HEK293 (cell line): ENCODE results near the gene PCAT6.

ENCODE experiments used
- CTCF ChIA-PET: fragments of 350-600 bp; formaldehyde crosslinking; extraction: SDS; loops from one replicate; lab custom pipeline; 2021; ENCODE audit warnings: antibody characterized with exemption; lab: Yijun Ruan, JAX
- POLR2A ChIA-PET: fragments of 300-600 bp; formaldehyde crosslinking; extraction: SDS; loops from one replicate; lab custom pipeline; 2020; ENCODE audit warnings: antibody characterized with exemption, inconsistent platforms; lab: Yijun Ruan, JAX
- H3K27ac ChIP-seq: fragments of 200-500 bp; sonication (Bioruptor generic); 2 replicates; pipeline ENCODE4 v1.5.1; 2014; ENCODE audit warnings: low read depth, low read length, control low read depth, inconsistent platforms; ENCODE audit errors: extremely low read depth
- H3K36me3 ChIP-seq, 2 experiments: fragments of 200-500 bp in 1 of 2; sonication (Bioruptor generic) in 1 of 2; 1 replicate in 1 of 2; 2 replicates in 1 of 2; pipeline ENCODE4 v1.5.1; 2014 to 2017; ENCODE audit warnings: inconsistent platforms in 2 of 2, low read length in 2 of 2; ENCODE audit not compliant: control insufficient read depth in 2 of 2, insufficient read depth in 1 of 2
- H3K4me1 ChIP-seq: fragments of 200-500 bp; sonication (Bioruptor generic); 2 replicates; pipeline ENCODE4 v1.5.1; 2014; ENCODE audit warnings: mild to moderate bottlenecking, low read length, inconsistent platforms; ENCODE audit not compliant: control insufficient read depth, insufficient read depth
- H3K4me3 ChIP-seq: 2 replicates; pipeline ENCODE4 v1.5.1; 2011; ENCODE audit warnings: low read depth, mild to moderate bottlenecking, control low read depth, low read length, moderate library complexity
- H3K9me3 ChIP-seq: fragments of 200-500 bp; sonication (Bioruptor generic); 2 replicates; pipeline ENCODE4 v1.5.1; 2014; ENCODE audit warnings: low read depth, low read length, inconsistent platforms; ENCODE audit not compliant: control insufficient read depth, insufficient read depth
- BCL11B ChIP-seq: fragments of 450-650 bp; formaldehyde crosslinking; IDR thresholded peaks from 2 replicates; pipeline ENCODE4 v1.5.1; 2016; ENCODE audit warnings: low read depth, missing biosample characterization, missing genetic modification characterization
- EGR2 ChIP-seq: fragments of 450-650 bp; formaldehyde crosslinking; IDR thresholded peaks from 2 replicates; pipeline ENCODE4 v1.5.1; 2016; ENCODE audit warnings: low read depth, missing biosample characterization, missing genetic modification characterization
- FEZF1 ChIP-seq: fragments of 450-650 bp; formaldehyde crosslinking; IDR thresholded peaks from 2 replicates; pipeline ENCODE4 v1.5.1; 2016; ENCODE audit warnings: missing biosample characterization, missing genetic modification characterization
- HOXD13 ChIP-seq: sonication (generic); formaldehyde crosslinking; IDR thresholded peaks from 2 replicates; pipeline ENCODE4 v1.8.0; 2022; ENCODE audit warnings: missing genetic modification reagents, borderline replicate concordance
- KLF1 ChIP-seq: fragments of 450-650 bp; formaldehyde crosslinking; IDR thresholded peaks from 2 replicates; pipeline ENCODE4 v1.5.1; 2016; ENCODE audit warnings: missing biosample characterization, missing genetic modification characterization
- MZF1 ChIP-seq: fragments of 450-650 bp; formaldehyde crosslinking; IDR thresholded peaks from 2 replicates; pipeline ENCODE4 v1.5.1; 2017; ENCODE audit warnings: missing biosample characterization, missing genetic modification characterization, borderline replicate concordance
- PRDM1 ChIP-seq: fragments of 450-650 bp; formaldehyde crosslinking; IDR thresholded peaks from 2 replicates; pipeline ENCODE4; 2016; ENCODE audit warnings: missing biosample characterization, missing genetic modification characterization
- SP7 ChIP-seq: fragments of 450-650 bp; formaldehyde crosslinking; IDR thresholded peaks from 2 replicates; pipeline ENCODE4 v1.5.1; 2016; ENCODE audit warnings: missing biosample characterization, missing genetic modification characterization
- TRIM28 ChIP-seq: IDR thresholded peaks from 2 replicates; pipeline ENCODE4 v1.6.1; 2011; ENCODE audit warnings: low read length, control low read depth, borderline replicate concordance
- YY1 ChIP-seq: fragments of 450-650 bp; formaldehyde crosslinking; IDR thresholded peaks from 2 replicates; pipeline ENCODE4 v1.5.1; 2018; ENCODE audit warnings: missing biosample characterization, missing genetic modification characterization
- ZBTB10 ChIP-seq: fragments of 450-650 bp; formaldehyde crosslinking; IDR thresholded peaks from 2 replicates; pipeline ENCODE4 v1.5.1; 2016; ENCODE audit warnings: missing biosample characterization, missing genetic modification characterization
- ZNF16 ChIP-seq: fragments of 450-650 bp; formaldehyde crosslinking; IDR thresholded peaks from 2 replicates; pipeline ENCODE4 v1.5.1; 2016; ENCODE audit warnings: low read depth, missing biosample characterization, missing genetic modification characterization
- ZNF24 ChIP-seq: fragments of 450-650 bp; formaldehyde crosslinking; IDR thresholded peaks from 2 replicates; pipeline ENCODE4 v1.5.1; 2016; ENCODE audit warnings: missing biosample characterization, missing genetic modification characterization
- ZNF350 ChIP-seq: fragments of 450-650 bp; formaldehyde crosslinking; IDR thresholded peaks from 2 replicates; pipeline ENCODE4 v1.5.0; 2017; ENCODE audit warnings: missing biosample characterization, mild to moderate bottlenecking, missing genetic modification characterization
- ZNF423 ChIP-seq: fragments of 450-650 bp; formaldehyde crosslinking; IDR thresholded peaks from 2 replicates; pipeline ENCODE4 v1.5.1; 2016; ENCODE audit warnings: missing biosample characterization, missing genetic modification characterization
- ZNF433 ChIP-seq: fragments of 450-650 bp; formaldehyde crosslinking; IDR thresholded peaks from 2 replicates; pipeline ENCODE4 v1.5.1; 2016; ENCODE audit warnings: missing biosample characterization, missing genetic modification characterization, low read depth
- ZNF626 ChIP-seq: fragments of 450-650 bp; sonication (Bioruptor Pico); formaldehyde crosslinking; IDR thresholded peaks from 2 replicates; pipeline ENCODE4 v1.5.1; 2018; ENCODE audit warnings: missing biosample characterization, missing genetic modification characterization, inconsistent platforms
- ZNF677 ChIP-seq: fragments of 450-650 bp; IDR thresholded peaks from 2 replicates; pipeline ENCODE4 v1.5.0; 2018; ENCODE audit warnings: missing biosample characterization, mild to moderate bottlenecking, missing genetic modification characterization, moderate library complexity
- ZNF776 ChIP-seq: fragments of 450-650 bp; formaldehyde crosslinking; IDR thresholded peaks from 2 replicates; pipeline ENCODE4 v1.5.0; 2017; ENCODE audit warnings: missing biosample characterization, missing genetic modification characterization, borderline replicate concordance
- ZNF785 ChIP-seq: fragments of 450-650 bp; formaldehyde crosslinking; IDR thresholded peaks from 2 replicates; pipeline ENCODE4 v1.5.1; 2016; ENCODE audit warnings: missing biosample characterization, missing genetic modification characterization
- ZNF837 ChIP-seq: fragments of 450-650 bp; formaldehyde crosslinking; IDR thresholded peaks from 2 replicates; pipeline ENCODE4 v1.5.1; 2016; ENCODE audit warnings: missing biosample characterization, missing genetic modification characterization
- ZSCAN23 ChIP-seq: fragments of 450-650 bp; formaldehyde crosslinking; IDR thresholded peaks from 2 replicates; pipeline ENCODE4 v1.5.1; 2016; ENCODE audit warnings: missing biosample characterization, missing genetic modification characterization
- ZXDB ChIP-seq: fragments of 450-650 bp; formaldehyde crosslinking; IDR thresholded peaks from 2 replicates; pipeline ENCODE4 v1.5.1; 2016; ENCODE audit warnings: missing biosample characterization, missing genetic modification characterization
- TF ChIP-seq, protein P1 (sequence below): sonication (generic); formaldehyde crosslinking; IDR thresholded peaks from 2 replicates; pipeline ENCODE4 v1.8.1; 2022; ENCODE audit warnings: mild to moderate bottlenecking, moderate library complexity, missing genetic modification reagents
- TF ChIP-seq, protein P2 (sequence below): fragments of 450-650 bp; formaldehyde crosslinking; IDR thresholded peaks from 2 replicates; pipeline ENCODE4 v1.5.1; 2016; ENCODE audit warnings: missing biosample characterization, missing genetic modification characterization

Gene PCAT6

DNA sequence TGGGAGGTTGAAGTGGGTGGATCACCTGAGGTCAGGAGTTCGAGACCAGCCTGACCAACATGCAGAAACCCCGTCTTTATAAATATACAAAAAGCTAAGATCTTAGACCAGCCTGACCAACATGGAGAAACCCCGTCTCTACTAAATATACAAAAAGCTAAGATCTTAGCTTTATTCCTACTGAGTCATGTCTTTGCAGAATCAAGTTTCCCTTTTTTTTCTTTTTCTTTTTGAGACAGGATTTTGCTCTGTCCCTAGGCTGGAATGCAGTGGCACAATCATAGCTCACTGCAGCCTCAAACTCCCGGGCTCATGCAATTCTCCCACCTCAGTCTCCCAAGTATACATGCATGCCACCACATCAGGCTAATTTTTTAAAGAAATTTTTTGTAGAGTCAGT is 23.9 kb upstream of the PCAT6 start:
- no peaks in the 10 kb centered on the region for H3K4me1 ChIP-seq
- ChIA-PET CTCF (interaction anchor here (0.5 kb wide), 1 partner anchor 252 kb away, joined by 3 read pairs; no protein-coding TSS in a partner anchor), POLR2A (interaction anchor here (1.6 kb wide), 1 partner anchor 102 kb away, joined by 5 read pairs; no protein-coding TSS in a partner anchor)
- no peak overlapping the region for H3K27ac ChIP-seq
- 0 out of 3 replicates have a peak, but pooled peaks cover 0 to 3% of the 10 kb centered on the region in 2 experiments for H3K36me3 ChIP-seq
- H3K4me3 ChIP-seq, result no peak overlapping the region
- TF ChIP-seq, protein P1, sequence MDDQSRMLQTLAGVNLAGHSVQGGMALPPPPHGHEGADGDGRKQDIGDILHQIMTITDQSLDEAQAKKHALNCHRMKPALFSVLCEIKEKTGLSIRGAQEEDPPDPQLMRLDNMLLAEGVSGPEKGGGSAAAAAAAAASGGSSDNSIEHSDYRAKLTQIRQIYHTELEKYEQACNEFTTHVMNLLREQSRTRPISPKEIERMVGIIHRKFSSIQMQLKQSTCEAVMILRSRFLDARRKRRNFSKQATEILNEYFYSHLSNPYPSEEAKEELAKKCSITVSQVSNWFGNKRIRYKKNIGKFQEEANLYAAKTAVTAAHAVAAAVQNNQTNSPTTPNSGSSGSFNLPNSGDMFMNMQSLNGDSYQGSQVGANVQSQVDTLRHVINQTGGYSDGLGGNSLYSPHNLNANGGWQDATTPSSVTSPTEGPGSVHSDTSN, result no peak
- TF ChIP-seq FEZF1 (tag by site-specific recombination) (no peak), BCL11B (tag by site-specific recombination) (no peak), ZNF24 (no peak), ZNF16 (no peak), KLF1 (tag by site-specific recombination) (no peak), SP7 (no peak)
- no peaks in the 10 kb centered on the region for H3K9me3 ChIP-seq

DNA sequence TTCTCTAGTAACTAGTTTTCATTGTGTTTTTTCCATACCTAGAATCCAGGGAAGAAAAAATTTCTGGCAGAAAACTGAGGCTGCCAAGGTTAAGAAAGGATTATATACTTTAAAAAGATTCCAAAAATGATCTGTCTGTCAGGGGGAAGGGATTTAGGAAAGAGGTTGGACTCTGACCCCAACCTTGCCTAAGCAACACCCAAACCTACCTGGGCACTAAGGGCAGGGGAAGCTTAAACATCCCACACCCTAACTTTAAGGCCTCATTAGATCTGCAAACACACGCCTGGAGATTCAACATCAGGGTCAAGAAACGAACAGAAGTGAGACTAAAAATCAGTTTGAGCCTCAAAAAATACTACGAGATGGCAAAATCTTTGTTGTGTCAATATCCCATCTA is 22.0 kb upstream of the PCAT6 start:
- no peak for TF ChIP-seq ZNF776 (tag by site-specific recombination)
- no peak for TF ChIP-seq MZF1
- no peak for TF ChIP-seq ZNF785 (tag by site-specific recombination)
- no peak for TF ChIP-seq ZXDB (tag by site-specific recombination)
- no peak for TF ChIP-seq ZNF837 (tag by site-specific recombination)
- TF ChIP-seq PRDM1 (tag by site-specific recombination), result no peak
- no peak for TF ChIP-seq EGR2 (tag by site-specific recombination)
- TF ChIP-seq TRIM28, result no peak
- no peak for TF ChIP-seq ZNF350
- TF ChIP-seq, protein P2, sequence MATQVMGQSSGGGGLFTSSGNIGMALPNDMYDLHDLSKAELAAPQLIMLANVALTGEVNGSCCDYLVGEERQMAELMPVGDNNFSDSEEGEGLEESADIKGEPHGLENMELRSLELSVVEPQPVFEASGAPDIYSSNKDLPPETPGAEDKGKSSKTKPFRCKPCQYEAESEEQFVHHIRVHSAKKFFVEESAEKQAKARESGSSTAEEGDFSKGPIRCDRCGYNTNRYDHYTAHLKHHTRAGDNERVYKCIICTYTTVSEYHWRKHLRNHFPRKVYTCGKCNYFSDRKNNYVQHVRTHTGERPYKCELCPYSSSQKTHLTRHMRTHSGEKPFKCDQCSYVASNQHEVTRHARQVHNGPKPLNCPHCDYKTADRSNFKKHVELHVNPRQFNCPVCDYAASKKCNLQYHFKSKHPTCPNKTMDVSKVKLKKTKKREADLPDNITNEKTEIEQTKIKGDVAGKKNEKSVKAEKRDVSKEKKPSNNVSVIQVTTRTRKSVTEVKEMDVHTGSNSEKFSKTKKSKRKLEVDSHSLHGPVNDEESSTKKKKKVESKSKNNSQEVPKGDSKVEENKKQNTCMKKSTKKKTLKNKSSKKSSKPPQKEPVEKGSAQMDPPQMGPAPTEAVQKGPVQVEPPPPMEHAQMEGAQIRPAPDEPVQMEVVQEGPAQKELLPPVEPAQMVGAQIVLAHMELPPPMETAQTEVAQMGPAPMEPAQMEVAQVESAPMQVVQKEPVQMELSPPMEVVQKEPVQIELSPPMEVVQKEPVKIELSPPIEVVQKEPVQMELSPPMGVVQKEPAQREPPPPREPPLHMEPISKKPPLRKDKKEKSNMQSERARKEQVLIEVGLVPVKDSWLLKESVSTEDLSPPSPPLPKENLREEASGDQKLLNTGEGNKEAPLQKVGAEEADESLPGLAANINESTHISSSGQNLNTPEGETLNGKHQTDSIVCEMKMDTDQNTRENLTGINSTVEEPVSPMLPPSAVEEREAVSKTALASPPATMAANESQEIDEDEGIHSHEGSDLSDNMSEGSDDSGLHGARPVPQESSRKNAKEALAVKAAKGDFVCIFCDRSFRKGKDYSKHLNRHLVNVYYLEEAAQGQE (tag by site-specific recombination), result no peak
- no peak for TF ChIP-seq ZBTB10 (tag by site-specific recombination)
- no peak for TF ChIP-seq ZNF626 (tag by site-specific recombination)
- no peak for TF ChIP-seq ZSCAN23 (tag by site-specific recombination)
- no peak for TF ChIP-seq ZNF677 (tag by site-specific recombination)
- TF ChIP-seq HOXD13 (CRISPR knock-in tag), result no peak
- no peak for TF ChIP-seq YY1 (tag by site-specific recombination)
- TF ChIP-seq ZNF433 (tag by site-specific recombination), result no peak
- TF ChIP-seq ZNF423 (tag by site-specific recombination), result no peak
- POLR2A ChIA-PET, result no interaction called here
- no peak overlapping the region for H3K27ac ChIP-seq
- no peaks in the 10 kb centered on the region for H3K9me3 ChIP-seq
- no peaks in the 10 kb centered on the region for H3K4me1 ChIP-seq
- H3K36me3 ChIP-seq, result 0 out of 3 replicates have a peak, but pooled peaks cover 0 to 3% of the 10 kb centered on the region in 2 experiments
- CTCF ChIA-PET, result no interaction called here
- no peak overlapping the region for H3K4me3 ChIP-seq
